Fibroblast of mammary gland (primary cell): ENCODE results near the gene PCDHGB3.
A peak's percentile ranks its signal among the peaks of the same experiment; 100 is the strongest.
"Not testable (repeated sequence)": the region's sequence is repeated elsewhere in the genome, so short reads cannot be mapped to it uniquely, and the experiment has no call there.

Source experiments
- DNase-seq: peaks from one replicate; pipeline ENCODE4 v3.0.0-alpha.2; 2010; ENCODE audit warnings: low read depth
- H3K4me3 ChIP-seq: 2 replicates; pipeline ENCODE4 v1.5.1; 2011; ENCODE audit warnings: low read depth, mild to moderate bottlenecking, low read length, moderate library complexity; ENCODE audit not compliant: control insufficient read depth
- TF ChIP-seq, protein P1 (sequence below): conservative IDR thresholded peaks from 2 replicates; pipeline ENCODE4 v1.5.1; 2011; ENCODE audit warnings: low read depth, low read length, inconsistent platforms; ENCODE audit not compliant: control insufficient read depth, insufficient read depth

Gene PCDHGB3

GRCh38 chr5:141338538-141339306, 31.3 kb upstream of the PCDHGB3 start, which contains the start of gene PCDHGA2:
TSS of gene PCDHGA2 (plus strand) at chr5:141338760.
- TF ChIP-seq, protein P1, sequence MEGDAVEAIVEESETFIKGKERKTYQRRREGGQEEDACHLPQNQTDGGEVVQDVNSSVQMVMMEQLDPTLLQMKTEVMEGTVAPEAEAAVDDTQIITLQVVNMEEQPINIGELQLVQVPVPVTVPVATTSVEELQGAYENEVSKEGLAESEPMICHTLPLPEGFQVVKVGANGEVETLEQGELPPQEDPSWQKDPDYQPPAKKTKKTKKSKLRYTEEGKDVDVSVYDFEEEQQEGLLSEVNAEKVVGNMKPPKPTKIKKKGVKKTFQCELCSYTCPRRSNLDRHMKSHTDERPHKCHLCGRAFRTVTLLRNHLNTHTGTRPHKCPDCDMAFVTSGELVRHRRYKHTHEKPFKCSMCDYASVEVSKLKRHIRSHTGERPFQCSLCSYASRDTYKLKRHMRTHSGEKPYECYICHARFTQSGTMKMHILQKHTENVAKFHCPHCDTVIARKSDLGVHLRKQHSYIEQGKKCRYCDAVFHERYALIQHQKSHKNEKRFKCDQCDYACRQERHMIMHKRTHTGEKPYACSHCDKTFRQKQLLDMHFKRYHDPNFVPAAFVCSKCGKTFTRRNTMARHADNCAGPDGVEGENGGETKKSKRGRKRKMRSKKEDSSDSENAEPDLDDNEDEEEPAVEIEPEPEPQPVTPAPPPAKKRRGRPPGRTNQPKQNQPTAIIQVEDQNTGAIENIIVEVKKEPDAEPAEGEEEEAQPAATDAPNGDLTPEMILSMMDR = peak; percentile 68
- DNase-seq = peak; percentile 68
- H3K4me3 ChIP-seq = peak within 1 kb of the TSS; percentile 20

- not testable (repeated sequence) for H3K4me3 ChIP-seq, DNase-seq
Measured at GRCh38 chr5:141340781-141341354, 29.2 kb upstream of the PCDHGB3 start.

DNA sequence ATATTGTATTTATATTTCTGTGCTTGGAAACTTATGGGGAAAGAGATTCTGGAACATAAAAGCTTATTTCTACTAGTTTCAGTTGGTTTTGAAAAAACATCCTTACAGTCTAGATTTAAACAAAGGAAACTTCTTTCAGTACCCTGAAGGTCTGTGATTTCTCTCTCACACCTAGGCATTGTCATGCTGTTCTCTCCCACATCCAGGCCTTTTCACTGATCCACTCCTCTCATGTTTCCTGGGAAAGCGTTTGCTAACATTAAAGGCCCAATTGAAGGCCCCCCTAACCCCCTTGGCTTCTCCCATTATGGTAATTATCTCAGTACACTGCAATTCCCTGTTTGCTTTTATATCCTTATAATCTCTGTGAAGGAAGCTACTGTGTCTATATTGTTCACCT, 27.3 kb upstream of the PCDHGB3 start:
- H3K4me3 ChIP-seq = no peak overlapping the region
- TF ChIP-seq, protein P1 = no peak
- DNase-seq = no peak

DNA sequence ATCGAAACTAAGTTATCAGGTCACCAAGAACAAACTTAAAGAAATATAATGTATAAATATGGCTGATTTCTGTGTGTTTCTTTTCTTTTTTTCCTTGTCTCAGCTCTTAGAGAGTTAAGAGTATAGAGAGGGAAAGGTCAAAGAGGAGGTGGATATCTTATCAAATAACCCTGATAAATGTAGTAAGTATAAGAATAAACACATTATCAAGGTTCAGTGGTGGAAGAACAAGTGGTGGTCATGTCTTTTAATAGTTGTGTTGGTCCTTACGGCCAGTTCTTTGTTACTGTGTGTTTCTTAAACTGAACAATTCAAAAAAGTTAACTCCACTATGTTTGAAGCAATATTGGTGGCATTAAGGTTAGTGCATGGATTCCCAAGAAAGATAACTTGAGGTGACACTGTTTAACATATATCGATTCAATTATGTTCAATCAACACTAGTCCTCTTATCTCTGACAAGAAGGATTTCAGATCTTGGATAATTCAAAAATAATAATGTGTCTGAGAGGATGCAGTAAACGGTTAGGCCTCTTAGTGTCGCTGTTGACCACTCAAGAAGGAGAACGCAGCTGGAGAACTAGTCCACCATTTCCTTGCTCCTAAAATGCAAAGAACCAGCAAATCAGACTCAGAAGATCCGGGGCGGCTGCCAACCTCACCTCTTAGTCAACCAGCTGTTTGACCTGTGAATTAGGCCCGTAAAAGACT, 26.6 kb upstream of the PCDHGB3 start, which contains the start of gene PCDHGA3:
PCDHGA3 (plus strand) TSS at position 588 of the 711 bp plus-strand sequence. CDS start 205 bp downstream, outside the sequence.
- DNase-seq = peak; percentile 75
- TF ChIP-seq, protein P1 = peak; percentile 60
- peak within 1 kb of the TSS; percentile 14 for H3K4me3 ChIP-seq

GRCh38 chr5:141343953-141344463, 26.0 kb upstream of the PCDHGB3 start:
- no peak for DNase-seq
- H3K4me3 ChIP-seq = peak overlapping the region; percentile 14
- TF ChIP-seq, protein P1 = no peak

DNA sequence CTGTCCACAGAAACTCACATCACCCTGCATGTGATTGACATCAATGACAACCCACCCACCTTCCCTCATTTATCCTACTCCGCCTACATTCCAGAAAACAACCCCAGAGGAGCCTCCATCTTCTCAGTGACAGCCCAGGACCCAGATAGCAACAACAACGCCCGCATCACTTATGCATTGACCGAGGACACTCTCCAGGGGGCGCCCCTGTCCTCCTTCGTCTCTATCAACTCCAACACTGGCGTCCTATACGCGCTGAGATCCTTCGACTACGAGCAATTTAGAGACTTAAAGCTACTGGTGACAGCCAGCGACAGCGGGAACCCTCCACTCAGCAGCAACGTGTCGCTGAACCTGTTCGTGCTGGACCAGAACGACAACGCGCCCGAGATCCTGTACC, 24.7 kb upstream of the PCDHGB3 start:
- DNase-seq = no peak
- TF ChIP-seq, protein P1 = no peak
- no peak overlapping the region for H3K4me3 ChIP-seq

- not testable (repeated sequence) for H3K4me3 ChIP-seq, DNase-seq
Measured at GRCh38 chr5:141346017-141346416, 24.0 kb upstream of the PCDHGB3 start.
